ENCODE measurements around the gene NSUN7.
"Not testable (repeated sequence)": the region's sequence is repeated elsewhere in the genome, so short reads cannot be mapped to it uniquely, and the experiment has no call there.

NSUN7 gene

GRCh38 chr4:40808926-40809457 is 59.2 kb downstream of the NSUN7 start:
- TF ChIP-seq CTCF (conservative IDR thresholded peaks at IDR 0.05; ENCODE audit: control insufficient read depth, insufficient read depth, low read depth, low read length): no peak
- no peak overlapping the region for H3K4me3 ChIP-seq (ENCODE audit: control insufficient read depth, low read depth, low read length)
- DNase-seq (ENCODE audit: low read depth): no peak

DNA sequence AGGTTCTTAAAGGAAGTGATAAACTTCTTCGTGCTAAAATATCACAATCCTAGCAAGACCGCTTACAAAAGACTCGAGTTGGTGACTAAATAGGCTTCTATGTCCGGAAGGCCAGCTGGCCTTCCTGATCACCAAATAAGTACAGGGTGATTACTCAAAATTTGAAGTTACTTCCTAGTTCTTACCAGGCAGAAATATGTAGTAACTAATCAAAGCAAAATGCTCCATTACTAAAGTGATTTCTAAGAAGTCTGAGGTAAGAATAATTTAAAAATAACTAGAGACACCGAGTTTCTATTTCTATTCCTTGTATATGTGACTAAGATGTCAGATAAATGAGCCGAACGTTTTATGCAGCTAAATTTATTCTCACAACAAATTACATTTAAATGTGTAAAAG is 62.2 kb downstream of the NSUN7 start:
- no peak overlapping the region for H3K4me3 ChIP-seq (ENCODE audit: control insufficient read depth, low read depth, low read length)
- DNase-seq (ENCODE audit: low read depth): peak; percentile 15

DNA sequence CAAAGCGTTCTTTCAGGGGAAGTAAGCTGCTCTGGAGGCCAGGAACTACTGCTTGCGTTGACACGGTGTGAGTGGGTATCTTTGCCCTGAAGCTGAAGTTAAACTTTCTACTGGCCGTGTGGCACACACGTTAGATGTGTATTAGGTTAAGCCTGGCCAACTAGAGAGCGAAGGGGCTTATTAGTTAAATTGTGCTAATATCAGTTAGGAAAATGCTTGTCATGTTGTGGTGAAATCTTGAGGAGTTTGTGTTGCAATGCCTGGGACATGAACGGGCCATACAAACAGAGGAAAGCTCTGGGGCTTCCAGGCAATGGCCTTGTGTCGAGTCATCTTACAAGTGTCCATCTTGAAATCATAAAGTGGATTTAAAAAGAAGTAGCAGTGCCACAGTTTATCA is 62.6 kb downstream of the NSUN7 start:
- no peak for TF ChIP-seq CTCF (conservative IDR thresholded peaks at IDR 0.05; ENCODE audit: control insufficient read depth, insufficient read depth, low read depth, low read length)
- H3K4me3 ChIP-seq (ENCODE audit: control insufficient read depth, low read depth, low read length): no peak overlapping the region
- peak; percentile 36 for DNase-seq (ENCODE audit: low read depth)

More for the DNA sequence above, 62.2 kb downstream of the NSUN7 start:
- no peak for TF ChIP-seq CTCF (conservative IDR thresholded peaks at IDR 0.05; ENCODE audit: control insufficient read depth, insufficient read depth, low read depth, low read length)

GRCh38 chr4:40812856-40813255 is 63.1 kb downstream of the NSUN7 start:
- no peak for TF ChIP-seq CTCF (conservative IDR thresholded peaks at IDR 0.05; ENCODE audit: control insufficient read depth, insufficient read depth, low read depth, low read length)
- no peak overlapping the region for H3K4me3 ChIP-seq (ENCODE audit: control insufficient read depth, low read depth, low read length)
- DNase-seq (ENCODE audit: low read depth): no peak

- not testable (repeated sequence) for H3K4me3 ChIP-seq (ENCODE audit: control insufficient read depth, low read depth, low read length); DNase-seq (ENCODE audit: low read depth)
Measured at GRCh38 chr4:40817157-40817556, 67.4 kb downstream of the NSUN7 start.

DNA sequence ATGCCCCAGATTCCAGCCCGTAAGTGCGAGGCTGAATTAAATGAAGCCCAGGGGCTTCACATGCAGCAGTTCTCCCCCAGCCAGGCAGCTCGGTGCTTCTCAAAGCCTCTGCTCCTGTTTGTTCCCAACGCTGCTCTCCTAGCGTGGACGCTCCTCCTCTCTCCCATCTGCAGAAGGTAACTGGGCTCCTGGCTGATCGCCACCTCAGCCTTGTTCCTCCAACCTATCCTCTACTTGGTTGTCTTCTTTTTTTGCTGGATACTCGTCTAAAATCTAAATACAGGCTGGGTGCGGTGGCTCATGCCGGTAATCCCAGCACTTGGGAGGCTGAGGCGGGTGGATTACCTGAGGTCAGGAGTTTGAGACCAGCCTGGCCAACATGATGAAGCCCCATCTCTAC is 70.3 kb downstream of the NSUN7 start:
- DNase-seq (ENCODE audit: low read depth): no peak
- TF ChIP-seq CTCF (conservative IDR thresholded peaks at IDR 0.05; ENCODE audit: control insufficient read depth, insufficient read depth, low read depth, low read length): no peak
- H3K4me3 ChIP-seq (ENCODE audit: control insufficient read depth, low read depth, low read length): no peak overlapping the region

DNA sequence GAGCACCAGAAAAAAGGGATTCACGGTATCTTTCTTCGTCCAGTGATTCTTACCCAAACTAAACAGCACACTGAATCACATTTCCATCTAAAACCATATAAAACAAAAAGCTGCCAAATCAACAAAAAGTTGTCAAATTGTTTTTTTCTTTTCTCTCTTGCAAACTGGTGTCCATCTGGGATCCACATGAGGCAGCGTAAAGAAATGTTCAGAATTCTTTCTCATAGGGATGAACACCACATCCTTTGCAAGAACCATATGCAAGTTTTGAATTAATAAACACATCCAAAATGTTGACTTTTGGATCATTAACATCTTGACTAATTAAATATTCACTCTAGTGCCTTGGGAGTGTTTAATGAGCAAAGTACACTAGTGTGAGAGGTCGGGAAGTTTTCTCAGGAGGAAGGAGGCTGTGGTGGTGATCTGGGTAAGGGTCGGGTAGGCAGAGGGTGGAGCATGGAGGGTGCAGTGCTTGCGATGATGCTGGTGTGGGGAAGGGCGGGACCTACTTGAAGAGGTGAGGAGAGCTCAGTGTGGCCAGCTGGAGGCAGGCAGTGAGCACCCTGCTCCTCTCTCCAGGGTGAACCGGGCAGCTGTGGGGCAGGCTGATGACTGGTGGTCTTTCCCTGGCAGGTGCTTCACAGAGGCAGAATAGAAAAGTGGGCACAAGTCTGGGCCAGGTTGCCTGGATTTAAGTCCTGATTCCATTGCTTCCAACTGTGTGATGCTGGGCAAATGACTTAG is 72.8 kb downstream of the NSUN7 start:
- no peak for DNase-seq (ENCODE audit: low read depth)
- H3K4me3 ChIP-seq (ENCODE audit: control insufficient read depth, low read depth, low read length): no peak overlapping the region
- no peak for TF ChIP-seq CTCF (conservative IDR thresholded peaks at IDR 0.05; ENCODE audit: control insufficient read depth, insufficient read depth, low read depth, low read length)
